Lower lobe of right lung (tissue), 2 donors: Measurements from ENCODE around the gene MB. TPM values are rescaled to one million over a fixed set of nuclear protein-coding genes. Genes with fewer than 3 reads are reported as not detected.
"Not testable (repeated sequence)": the region's sequence is repeated elsewhere in the genome, so short reads cannot be mapped to it uniquely, and the experiment has no call there.

ENCODE experiments used
- ATAC-seq, 2 donors: fragments of 200-7000 bp; cut with Tn5 transposase; one replicate each; pipeline ENCODE4 v1.9.1; 2020 to 2022; ENCODE audit warnings: mild to moderate bottlenecking in 2 of 2, moderate library complexity in 2 of 2
- DNase-seq: peaks from one replicate; pipeline ENCODE4 v3.0.0-alpha.2; 2020
- H3K27ac ChIP-seq: fragments of 200-600 bp; one replicate; pipeline ENCODE4 v1.8.0; 2022
- H3K27me3 ChIP-seq: fragments of 200-600 bp; one replicate; pipeline ENCODE4 v1.8.0; 2022; ENCODE audit warnings: low read depth
- H3K36me3 ChIP-seq: fragments of 200-600 bp; one replicate; pipeline ENCODE4 v1.8.0; 2022; ENCODE audit warnings: mild to moderate bottlenecking
- H3K4me1 ChIP-seq: fragments of 200-600 bp; one replicate; pipeline ENCODE4 v1.8.0; 2022
- H3K4me3 ChIP-seq: fragments of 200-600 bp; one replicate; pipeline ENCODE4 v1.8.0; 2022; ENCODE audit warnings: mild to moderate bottlenecking
- H3K9me3 ChIP-seq: fragments of 200-600 bp; one replicate; pipeline ENCODE4 v1.8.0; 2022
- CTCF ChIP-seq: fragments of 200-600 bp; IDR thresholded peaks from one replicate; pipeline ENCODE4 v1.8.0; 2022; ENCODE audit warnings: antibody characterized with exemption, mild to moderate bottlenecking
- intact Hi-C: fragments of 100-400 bp; cut with DNase I; formaldehyde crosslinking; loops from one replicate; pipeline ENCODE4 v1.11.0; 2022
- long read RNA-seq: library from polyadenylated mRNA; unstranded; transcript quantifications from one replicate; pipeline ENCODE4 v2.0.0, GENCODE V29; 2021
- total RNA-seq: library from RNA; stranded (reverse); fragmentation: NEBNext Ultra II Directional; extraction: Animal tissue kit (Norgen Biotek cat#: 25700); gene quantifications from one replicate; pipeline ENCODE4 v1.2.1, GENCODE V29; 2021
- donor health status: DM: no; HTN: yes; CAD: no; lungs with severe emphysema.

MB gene
- 0.86 TPM for total RNA-seq
- long read RNA-seq, partial matches to known transcripts = 0 of 2 reads
- long read RNA-seq, other reads (novel, unspliced or antisense) = 0 of 2 reads

GRCh38 chr22:35617137-35617755 lies at the start of gene MB:
Gene MB (minus strand): TSS chr22:35617329. CDS start chr22:35617257, 72 bp downstream.
- Histone ChIP-seq H3K27me3 (no peaks in the 10 kb centered on the region), H3K36me3 (no peaks in the 10 kb centered on the region), H3K4me1 (peaks cover 4% of the 10 kb centered on the region), H3K27ac (no peak within 1 kb of the TSS), H3K4me3 (no peak within 1 kb of the TSS), H3K9me3 (no peaks in the 10 kb centered on the region)
- TF ChIP-seq CTCF = no peak
- intact Hi-C loops = no loop called here
- ATAC-seq = no peak
- no peak for DNase-seq

GRCh38 chr22:35666699-35667098 lies 49.6 kb upstream of the MB start:
- ATAC-seq, intact Hi-C loops, H3K27ac ChIP-seq, H3K36me3 ChIP-seq, H3K9me3 ChIP-seq, H3K4me3 ChIP-seq, DNase-seq, H3K27me3 ChIP-seq: not testable (repeated sequence)
- H3K4me1 ChIP-seq = peaks cover 26% of the 10 kb centered on the region

- intact Hi-C loops = no loop called here
- DNase-seq = no peak
- TF ChIP-seq CTCF = no peak
- Histone ChIP-seq H3K27ac (no peak overlapping the region), H3K27me3 (no peaks in the 10 kb centered on the region), H3K4me1 (peaks cover 41% of the 10 kb centered on the region), H3K4me3 (no peak overlapping the region), H3K9me3 (peaks cover 6% of the 10 kb centered on the region), H3K36me3 (peaks cover 6% of the 10 kb centered on the region)
- ATAC-seq = no peak
Observed at GRCh38 chr22:35664955-35665587, 47.9 kb upstream of the MB start.

GRCh38 chr22:35663371-35663770 lies 46.2 kb upstream of the MB start:
- Histone ChIP-seq H3K4me1 (peaks cover 43% of the 10 kb centered on the region), H3K36me3 (peaks cover 23% of the 10 kb centered on the region), H3K27me3 (no peaks in the 10 kb centered on the region), H3K27ac (peak overlapping the region; percentile 51), H3K4me3 (peak overlapping the region; percentile 9), H3K9me3 (peaks cover 6% of the 10 kb centered on the region)
- TF ChIP-seq CTCF = no peak
- intact Hi-C loops = no loop called here
- no peak for DNase-seq
- ATAC-seq = peak in 1 of 2 donors; percentile 39

GRCh38 chr22:35662914-35663313 lies 45.8 kb upstream of the MB start:
- Histone ChIP-seq H3K4me1 (peaks cover 43% of the 10 kb centered on the region), H3K36me3 (peaks cover 27% of the 10 kb centered on the region), H3K4me3 (no peak overlapping the region), H3K27ac (peak overlapping the region; percentile 51), H3K27me3 (no peaks in the 10 kb centered on the region), H3K9me3 (peaks cover 6% of the 10 kb centered on the region)
- no peak for ATAC-seq
- no peak for TF ChIP-seq CTCF
- intact Hi-C loops = no loop called here
- DNase-seq = no peak

GRCh38 chr22:35661464-35661863 lies 44.3 kb upstream of the MB start:
- TF ChIP-seq CTCF = no peak
- peak in 1 of 2 donors; percentile 40 for ATAC-seq
- intact Hi-C loops = no loop called here
- Histone ChIP-seq H3K27me3 (no peaks in the 10 kb centered on the region), H3K4me1 (peaks cover 43% of the 10 kb centered on the region), H3K36me3 (peaks cover 42% of the 10 kb centered on the region), H3K9me3 (peaks cover 2% of the 10 kb centered on the region), H3K4me3 (no peak overlapping the region), H3K27ac (no peak overlapping the region)
- no peak for DNase-seq
